Measurements from ENCODE around the gene SMURF1. TPM values are rescaled to one million over a fixed set of nuclear protein-coding genes. Genes with fewer than 3 reads are reported as not detected.

Gene SMURF1
- total RNA-seq, 6 experiments from 2014 or later = 17.8 to 23.4 (median 21.3) TPM

GRCh38 chr7:99004781-99005500, 139.0 kb downstream of the SMURF1 start:
- Mint-ChIP-seq H3K4me3 (no peak overlapping the region), H3K4me1 (ENCODE audit: low read depth) (peaks cover 12% of the 10 kb centered on the region), H3K9me3 (no peaks in the 10 kb centered on the region), H3K36me3 (ENCODE audit: low read depth) (peaks cover 21% of the 10 kb centered on the region), H3K27me3 (ENCODE audit: insufficient read depth) (peaks cover 2% of the 10 kb centered on the region; the same call in 1 of the 2 replicates), H3K27ac (no peak overlapping the region)
- no peak for DNase-seq
- TF ChIP-seq, protein P1, sequence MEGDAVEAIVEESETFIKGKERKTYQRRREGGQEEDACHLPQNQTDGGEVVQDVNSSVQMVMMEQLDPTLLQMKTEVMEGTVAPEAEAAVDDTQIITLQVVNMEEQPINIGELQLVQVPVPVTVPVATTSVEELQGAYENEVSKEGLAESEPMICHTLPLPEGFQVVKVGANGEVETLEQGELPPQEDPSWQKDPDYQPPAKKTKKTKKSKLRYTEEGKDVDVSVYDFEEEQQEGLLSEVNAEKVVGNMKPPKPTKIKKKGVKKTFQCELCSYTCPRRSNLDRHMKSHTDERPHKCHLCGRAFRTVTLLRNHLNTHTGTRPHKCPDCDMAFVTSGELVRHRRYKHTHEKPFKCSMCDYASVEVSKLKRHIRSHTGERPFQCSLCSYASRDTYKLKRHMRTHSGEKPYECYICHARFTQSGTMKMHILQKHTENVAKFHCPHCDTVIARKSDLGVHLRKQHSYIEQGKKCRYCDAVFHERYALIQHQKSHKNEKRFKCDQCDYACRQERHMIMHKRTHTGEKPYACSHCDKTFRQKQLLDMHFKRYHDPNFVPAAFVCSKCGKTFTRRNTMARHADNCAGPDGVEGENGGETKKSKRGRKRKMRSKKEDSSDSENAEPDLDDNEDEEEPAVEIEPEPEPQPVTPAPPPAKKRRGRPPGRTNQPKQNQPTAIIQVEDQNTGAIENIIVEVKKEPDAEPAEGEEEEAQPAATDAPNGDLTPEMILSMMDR (IDR thresholded peaks at IDR 0.05) = no peak

DNA sequence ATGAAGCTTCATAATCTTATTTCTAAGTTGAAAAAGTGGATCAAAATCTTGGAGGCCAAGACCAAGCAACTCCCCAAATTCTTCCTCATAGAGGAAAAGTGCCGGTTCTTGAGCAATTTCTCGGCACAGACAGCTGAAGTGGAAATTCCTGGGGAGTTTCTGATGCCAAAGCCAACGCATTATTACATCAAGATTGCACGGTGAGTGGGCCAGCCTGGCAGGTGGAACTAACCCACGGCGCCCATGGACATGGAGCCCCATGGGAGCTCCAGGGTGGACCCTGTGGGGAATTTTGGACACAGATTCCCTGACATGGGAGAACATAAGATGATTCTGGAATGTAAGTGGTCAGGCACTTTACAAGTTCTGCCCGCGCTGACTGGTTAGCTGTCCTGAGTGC, 139.7 kb downstream of the SMURF1 start:
- Mint-ChIP-seq H3K4me1 (ENCODE audit: low read depth) (peaks cover 12% of the 10 kb centered on the region), H3K36me3 (ENCODE audit: low read depth) (peaks cover 21% of the 10 kb centered on the region), H3K27ac (no peak overlapping the region), H3K27me3 (ENCODE audit: insufficient read depth) (peaks cover 2% of the 10 kb centered on the region; the same call in 1 of the 2 replicates), H3K9me3 (no peaks in the 10 kb centered on the region), H3K4me3 (no peak overlapping the region)
- TF ChIP-seq, protein P1 (IDR thresholded peaks at IDR 0.05) = no peak
- no peak for DNase-seq

GRCh38 chr7:99003419-99003818, 140.5 kb downstream of the SMURF1 start:
- Mint-ChIP-seq H3K4me1 (ENCODE audit: low read depth) (peaks cover 12% of the 10 kb centered on the region), H3K36me3 (ENCODE audit: low read depth) (peaks cover 21% of the 10 kb centered on the region), H3K4me3 (no peak overlapping the region), H3K27me3 (ENCODE audit: insufficient read depth) (peaks cover 2% of the 10 kb centered on the region; the same call in 1 of the 2 replicates), H3K9me3 (no peaks in the 10 kb centered on the region), H3K27ac (no peak overlapping the region)
- TF ChIP-seq, protein P1 (IDR thresholded peaks at IDR 0.05) = no peak
- no peak for DNase-seq

GRCh38 chr7:99002827-99003212, 141.1 kb downstream of the SMURF1 start:
- peaks cover 2% of the 10 kb centered on the region; the same call in 1 of the 2 replicates for H3K27me3 Mint-ChIP-seq (ENCODE audit: insufficient read depth)
- no peak overlapping the region for H3K4me3 Mint-ChIP-seq
- no peaks in the 10 kb centered on the region for H3K9me3 Mint-ChIP-seq
- peaks cover 12% of the 10 kb centered on the region for H3K4me1 Mint-ChIP-seq (ENCODE audit: low read depth)
- DNase-seq = no peak
- peaks cover 21% of the 10 kb centered on the region for H3K36me3 Mint-ChIP-seq (ENCODE audit: low read depth)
- no peak overlapping the region for H3K27ac Mint-ChIP-seq
- TF ChIP-seq, protein P1 (IDR thresholded peaks at IDR 0.05) = no peak

- H3K27ac Mint-ChIP-seq = no peak overlapping the region
- H3K4me1 Mint-ChIP-seq (ENCODE audit: low read depth) = peaks cover 12% of the 10 kb centered on the region
- no peaks in the 10 kb centered on the region for H3K9me3 Mint-ChIP-seq
- H3K27me3 Mint-ChIP-seq (ENCODE audit: insufficient read depth) = peaks cover 2% of the 10 kb centered on the region; the same call in 1 of the 2 replicates
- TF ChIP-seq, protein P1 (IDR thresholded peaks at IDR 0.05) = no peak
- H3K4me3 Mint-ChIP-seq = no peak overlapping the region
- no peak for DNase-seq
- peaks cover 21% of the 10 kb centered on the region for H3K36me3 Mint-ChIP-seq (ENCODE audit: low read depth)
These were observed 141.6 kb downstream of the SMURF1 start for GRCh38 chr7:99002148-99002826.

Data from HFFc6 (cell line).